ENCODE results near the gene CDC42BPB. TPM values are rescaled to one million over a fixed set of nuclear protein-coding genes. Genes with fewer than 3 reads are reported as not detected.

The CDC42BPB gene
- total RNA-seq, 1 donor from 2014 or later: 48.2 TPM

DNA sequence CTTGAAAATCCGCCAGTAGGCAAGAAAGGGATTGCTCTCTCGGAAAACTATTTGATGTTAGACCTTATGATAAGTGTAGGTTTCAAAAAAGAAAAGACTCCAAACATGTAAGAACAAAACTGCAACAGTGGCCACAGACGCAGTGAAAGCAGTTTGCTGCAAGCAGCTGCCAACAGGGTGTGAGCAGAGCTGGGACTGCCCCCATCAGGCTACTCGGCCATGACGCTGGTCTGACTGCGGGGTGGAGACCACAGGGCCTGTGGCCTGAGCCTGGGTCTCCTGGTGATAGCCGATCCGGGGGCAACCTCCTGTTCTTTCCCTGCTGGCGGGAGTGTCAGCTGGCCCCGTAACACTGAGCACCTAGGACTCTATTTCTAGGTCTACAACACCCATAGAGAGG is 71.7 kb downstream of the CDC42BPB start:
- H3K79me2 ChIP-seq (ENCODE audit: low read depth): no peaks in the 10 kb centered on the region
- no peaks in the 10 kb centered on the region for H4K20me1 ChIP-seq (ENCODE audit: low read depth)
- no peak overlapping the region for H3K4me3 Mint-ChIP-seq
- H3K27me3 ChIP-seq: no peaks in the 10 kb centered on the region
- no peaks in the 10 kb centered on the region for H3K4me1 ChIP-seq
- no peak overlapping the region for H3K4me3 ChIP-seq
- H3K9ac ChIP-seq: no peak overlapping the region
- H3K4me1 Mint-ChIP-seq: no peaks in the 10 kb centered on the region
- no peak overlapping the region for H3K27ac ChIP-seq
- no peak for DNase-seq (ENCODE audit: low spot score)
- H2AFZ ChIP-seq (replicated peaks): no peak overlapping the region
- H3K9me3 Mint-ChIP-seq: peaks cover 21% of the 10 kb centered on the region
- peaks cover 16% of the 10 kb centered on the region for H3K36me3 ChIP-seq
- H3F3A ChIP-seq (ENCODE audit: low read depth): no peaks in the 10 kb centered on the region
- H3K27me3 Mint-ChIP-seq (ENCODE audit: insufficient read depth, low read depth): peaks cover 2% of the 10 kb centered on the region
- H3K27ac Mint-ChIP-seq: no peak overlapping the region
- TF ChIP-seq EZH2 (IDR thresholded peaks at IDR 0.05) (no peak), EZH2phosphoT487 (IDR thresholded peaks at IDR 0.05) (no peak)
- TF ChIP-seq, protein P1, sequence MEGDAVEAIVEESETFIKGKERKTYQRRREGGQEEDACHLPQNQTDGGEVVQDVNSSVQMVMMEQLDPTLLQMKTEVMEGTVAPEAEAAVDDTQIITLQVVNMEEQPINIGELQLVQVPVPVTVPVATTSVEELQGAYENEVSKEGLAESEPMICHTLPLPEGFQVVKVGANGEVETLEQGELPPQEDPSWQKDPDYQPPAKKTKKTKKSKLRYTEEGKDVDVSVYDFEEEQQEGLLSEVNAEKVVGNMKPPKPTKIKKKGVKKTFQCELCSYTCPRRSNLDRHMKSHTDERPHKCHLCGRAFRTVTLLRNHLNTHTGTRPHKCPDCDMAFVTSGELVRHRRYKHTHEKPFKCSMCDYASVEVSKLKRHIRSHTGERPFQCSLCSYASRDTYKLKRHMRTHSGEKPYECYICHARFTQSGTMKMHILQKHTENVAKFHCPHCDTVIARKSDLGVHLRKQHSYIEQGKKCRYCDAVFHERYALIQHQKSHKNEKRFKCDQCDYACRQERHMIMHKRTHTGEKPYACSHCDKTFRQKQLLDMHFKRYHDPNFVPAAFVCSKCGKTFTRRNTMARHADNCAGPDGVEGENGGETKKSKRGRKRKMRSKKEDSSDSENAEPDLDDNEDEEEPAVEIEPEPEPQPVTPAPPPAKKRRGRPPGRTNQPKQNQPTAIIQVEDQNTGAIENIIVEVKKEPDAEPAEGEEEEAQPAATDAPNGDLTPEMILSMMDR (IDR thresholded peaks at IDR 0.05): no peak
- H3K36me3 Mint-ChIP-seq: peaks cover 66% of the 10 kb centered on the region
- peaks cover 14% of the 10 kb centered on the region for H3K9me3 ChIP-seq (ENCODE audit: low read depth)
- no peak overlapping the region for H3K4me2 ChIP-seq

DNA sequence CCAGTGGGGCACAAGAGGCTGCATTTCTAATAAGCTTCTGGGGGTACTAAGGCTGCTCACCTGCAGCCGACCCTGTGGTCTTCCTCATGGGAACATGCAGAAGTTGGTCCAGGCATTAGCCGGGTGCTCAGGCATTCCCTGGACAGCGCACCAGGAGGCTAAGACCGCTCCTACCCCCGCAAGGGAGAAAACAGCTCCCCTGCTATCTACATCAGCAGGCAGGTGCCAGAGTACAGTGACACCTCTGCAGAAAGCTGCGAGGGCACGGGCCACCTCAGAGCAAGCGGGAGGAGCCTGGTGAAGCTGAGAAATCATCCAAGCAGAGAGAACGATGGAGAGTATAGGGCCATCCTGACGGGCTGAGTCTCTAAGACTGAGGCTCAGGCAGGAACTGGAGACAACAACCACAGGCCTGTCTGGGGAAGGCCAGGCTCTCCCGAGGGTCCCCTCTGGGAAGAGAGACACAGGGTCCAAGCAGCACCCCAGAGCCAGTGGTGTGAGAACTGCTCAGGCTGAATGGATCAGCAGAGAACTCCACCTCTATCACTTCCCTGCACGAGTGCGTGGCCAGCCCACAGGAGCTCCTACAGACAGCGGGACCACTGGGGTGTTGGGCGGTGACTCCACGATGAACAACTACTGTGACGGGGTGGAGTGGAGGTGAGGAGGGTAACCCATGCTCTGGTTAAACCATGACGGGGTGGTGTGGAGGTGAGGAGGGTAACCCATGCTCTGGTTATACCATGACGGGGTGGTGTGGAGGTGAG is 72.8 kb downstream of the CDC42BPB start:
- Histone ChIP-seq H2AFZ (replicated peaks) (no peak overlapping the region), H3K9ac (no peak overlapping the region), H3K79me2 (ENCODE audit: low read depth) (no peaks in the 10 kb centered on the region), H3K27ac (no peak overlapping the region), H3K36me3 (peaks cover 16% of the 10 kb centered on the region), H3K27me3 (no peaks in the 10 kb centered on the region), H3K4me1 (no peaks in the 10 kb centered on the region), H3K9me3 (ENCODE audit: low read depth) (peaks cover 14% of the 10 kb centered on the region), H4K20me1 (ENCODE audit: low read depth) (no peaks in the 10 kb centered on the region), H3F3A (ENCODE audit: low read depth) (no peaks in the 10 kb centered on the region), H3K4me2 (no peak overlapping the region), H3K4me3 (no peak overlapping the region)
- DNase-seq (ENCODE audit: low spot score): no peak
- Mint-ChIP-seq H3K4me3 (no peak overlapping the region), H3K9me3 (peaks cover 18% of the 10 kb centered on the region), H3K27me3 (ENCODE audit: insufficient read depth, low read depth) (peaks cover 2% of the 10 kb centered on the region), H3K36me3 (peaks cover 56% of the 10 kb centered on the region), H3K4me1 (no peaks in the 10 kb centered on the region), H3K27ac (no peak overlapping the region)
- TF ChIP-seq EZH2 (IDR thresholded peaks at IDR 0.05): no peak

DNA sequence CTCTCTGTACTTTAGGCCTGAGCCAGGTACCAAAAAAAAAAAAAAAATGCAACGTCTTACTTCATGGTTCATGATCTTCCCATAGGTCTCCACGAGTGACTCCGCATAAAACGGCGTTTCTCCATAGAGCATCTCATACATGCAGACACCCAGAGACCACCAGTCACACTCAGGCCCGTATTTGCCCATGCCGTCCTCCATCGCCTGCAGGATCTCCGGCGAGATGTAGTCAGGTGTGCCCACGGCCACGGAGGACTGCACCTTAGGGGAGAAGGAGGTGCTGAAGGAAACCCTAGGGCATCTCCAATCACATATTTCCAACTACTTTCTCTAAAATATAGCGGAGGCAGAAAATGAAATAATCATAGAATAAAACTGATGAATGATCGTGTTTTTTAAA is 73.9 kb downstream of the CDC42BPB start:
- Mint-ChIP-seq H3K9me3 (peaks cover 12% of the 10 kb centered on the region), H3K27me3 (ENCODE audit: insufficient read depth, low read depth) (no peaks in the 10 kb centered on the region), H3K4me3 (no peak overlapping the region), H3K4me1 (no peaks in the 10 kb centered on the region), H3K27ac (no peak overlapping the region), H3K36me3 (peaks cover 46% of the 10 kb centered on the region)
- TF ChIP-seq EZH2 (IDR thresholded peaks at IDR 0.05) (no peak), EZH2phosphoT487 (IDR thresholded peaks at IDR 0.05) (no peak)
- TF ChIP-seq, protein P1 (IDR thresholded peaks at IDR 0.05): no peak
- Histone ChIP-seq H3K4me1 (no peaks in the 10 kb centered on the region), H3K4me3 (no peak overlapping the region), H3K27me3 (no peaks in the 10 kb centered on the region), H3K79me2 (ENCODE audit: low read depth) (no peaks in the 10 kb centered on the region), H4K20me1 (ENCODE audit: low read depth) (no peaks in the 10 kb centered on the region), H3K27ac (no peak overlapping the region), H3K9ac (no peak overlapping the region), H3K36me3 (peaks cover 7% of the 10 kb centered on the region), H2AFZ (replicated peaks) (no peak overlapping the region), H3K4me2 (no peak overlapping the region), H3F3A (ENCODE audit: low read depth) (no peaks in the 10 kb centered on the region), H3K9me3 (ENCODE audit: low read depth) (peaks cover 6% of the 10 kb centered on the region)
- no peak for DNase-seq (ENCODE audit: low spot score)

DNA sequence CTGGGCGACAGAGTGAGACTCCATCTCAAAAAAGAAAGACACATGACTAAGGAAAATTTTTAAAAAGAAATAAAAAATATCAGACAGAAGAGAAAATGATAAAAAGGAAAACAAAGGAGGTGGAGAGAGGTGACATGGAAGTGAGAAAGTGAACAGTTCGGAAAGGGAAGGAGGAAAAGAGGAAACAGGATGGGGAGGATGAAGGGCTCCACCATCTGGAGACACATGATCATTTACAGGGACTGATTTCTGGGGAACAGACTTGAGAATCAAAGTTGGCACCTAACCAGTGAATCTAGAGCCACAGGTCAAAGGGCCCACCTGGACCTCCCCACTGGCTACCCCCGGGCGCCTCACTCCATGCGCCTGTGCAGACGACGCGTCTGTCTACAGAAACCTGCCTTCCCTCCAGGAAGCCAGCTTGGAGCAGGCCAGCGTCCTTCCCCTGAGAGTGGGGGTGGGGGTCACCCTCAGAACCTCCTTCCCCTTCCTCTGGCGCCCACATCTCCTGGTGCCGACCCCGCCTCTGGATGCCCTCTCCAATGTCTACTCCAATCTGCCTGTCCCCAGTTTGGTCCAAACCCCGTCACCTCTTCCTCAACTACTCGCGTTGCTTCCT is 74.4 kb downstream of the CDC42BPB start:
- TF ChIP-seq, protein P1 (IDR thresholded peaks at IDR 0.05): peak; percentile 16
- TF ChIP-seq EZH2 (IDR thresholded peaks at IDR 0.05) (no peak), EZH2phosphoT487 (IDR thresholded peaks at IDR 0.05) (no peak)
- H3F3A ChIP-seq (ENCODE audit: low read depth): no peaks in the 10 kb centered on the region
- H4K20me1 ChIP-seq (ENCODE audit: low read depth): no peaks in the 10 kb centered on the region
- H3K79me2 ChIP-seq (ENCODE audit: low read depth): no peaks in the 10 kb centered on the region
- peaks cover 2% of the 10 kb centered on the region for H3K4me1 ChIP-seq
- H3K4me3 ChIP-seq: no peak overlapping the region
- H3K9ac ChIP-seq: no peak overlapping the region
- no peak overlapping the region for H3K4me3 Mint-ChIP-seq
- H3K27me3 Mint-ChIP-seq (ENCODE audit: insufficient read depth, low read depth): no peaks in the 10 kb centered on the region
- no peak overlapping the region for H2AFZ ChIP-seq (replicated peaks)
- H3K27ac Mint-ChIP-seq: no peak overlapping the region
- peaks cover 2% of the 10 kb centered on the region for H3K4me1 Mint-ChIP-seq
- peaks cover 1% of the 10 kb centered on the region for H3K9me3 ChIP-seq (ENCODE audit: low read depth)
- no peak overlapping the region for H3K27ac ChIP-seq
- peaks cover 7% of the 10 kb centered on the region for H3K9me3 Mint-ChIP-seq
- DNase-seq (ENCODE audit: low spot score): no peak
- H3K36me3 ChIP-seq: peaks cover 2% of the 10 kb centered on the region
- no peak overlapping the region for H3K4me2 ChIP-seq
- no peaks in the 10 kb centered on the region for H3K27me3 ChIP-seq
- peaks cover 45% of the 10 kb centered on the region for H3K36me3 Mint-ChIP-seq

Data from neural progenitor cell (in vitro differentiated cells).